GM18951 (cell line): ENCODE data around the gene SMYD3.

Experiments used
- POLR2A ChIP-seq: IDR thresholded peaks from 4 replicates; pipeline ENCODE4 v1.6.1; 2011; ENCODE audit warnings: mild to moderate bottlenecking; ENCODE audit not compliant: insufficient read length, insufficient read depth; ENCODE audit errors: extremely low read depth
- in situ Hi-C: fragments of 300-500 bp; cut with MboI; formaldehyde crosslinking; loops from one replicate; pipeline ENCODE4 v1.12.0; 2022; ENCODE audit warnings: low sequenced_read_pairs, mixed read lengths, inconsistent platforms; ENCODE audit not compliant: unreplicated experiment

Gene SMYD3

GRCh38 chr1:246169019-246169418 lies 338.1 kb downstream of the SMYD3 start:
- no peak for TF ChIP-seq POLR2A
- in situ Hi-C loops = no loop called here

- no peak for TF ChIP-seq POLR2A
- in situ Hi-C loops = no loop called here
These were observed 340.2 kb downstream of the SMYD3 start for GRCh38 chr1:246166841-246167240.

GRCh38 chr1:246165826-246166709 lies 341.0 kb downstream of the SMYD3 start:
- in situ Hi-C loops = no loop called here
- no peak for TF ChIP-seq POLR2A

DNA sequence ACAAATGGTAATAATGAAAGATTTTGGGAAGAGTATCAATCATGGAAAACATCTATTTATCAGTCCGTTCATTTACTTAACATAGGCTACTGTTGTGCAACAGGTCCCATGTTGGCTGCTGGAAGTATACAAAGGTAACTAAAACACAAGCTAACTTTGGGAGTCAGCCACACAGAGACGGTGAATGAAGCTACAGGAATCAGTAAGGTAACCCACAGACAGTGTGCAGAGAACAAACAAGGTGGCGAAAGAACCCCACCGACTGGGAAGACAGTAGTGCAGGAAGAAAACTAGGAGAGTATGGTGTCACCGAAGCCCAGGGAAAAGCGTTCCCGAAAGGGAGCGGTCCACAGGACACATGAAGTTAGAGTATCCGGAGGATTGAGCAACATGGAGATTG lies 342.3 kb downstream of the SMYD3 start:
- TF ChIP-seq POLR2A = no peak
- in situ Hi-C loops = no loop called here

- no peak for TF ChIP-seq POLR2A
- in situ Hi-C loops = no loop called here
These were observed 344.5 kb downstream of the SMYD3 start for GRCh38 chr1:246162560-246162959.

GRCh38 chr1:246161626-246162025 lies 345.5 kb downstream of the SMYD3 start:
- no peak for TF ChIP-seq POLR2A
- in situ Hi-C loops = no loop called here

- TF ChIP-seq POLR2A = no peak
- in situ Hi-C loops = no loop called here
These were observed 346.2 kb downstream of the SMYD3 start for GRCh38 chr1:246160905-246161304.

DNA sequence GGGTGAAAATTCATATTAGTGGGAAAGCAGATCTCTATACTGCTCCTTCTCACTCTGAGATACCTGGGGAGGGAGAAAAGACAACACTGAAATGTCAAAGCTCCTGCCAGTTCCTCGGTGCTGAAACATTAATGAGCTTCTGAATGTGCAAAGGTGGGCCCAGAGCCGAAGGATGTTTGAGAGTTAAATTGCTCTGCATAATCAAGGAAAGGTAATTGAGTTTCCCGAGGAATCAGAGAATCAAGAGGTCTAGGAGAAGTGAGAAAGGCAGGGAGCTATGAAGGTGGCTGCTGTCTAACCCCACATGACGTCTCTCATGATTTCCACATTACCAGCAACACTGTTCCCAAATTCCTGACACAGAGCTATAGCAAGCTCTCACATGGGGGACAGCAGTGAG lies 346.7 kb downstream of the SMYD3 start:
- TF ChIP-seq POLR2A = no peak

DNA sequence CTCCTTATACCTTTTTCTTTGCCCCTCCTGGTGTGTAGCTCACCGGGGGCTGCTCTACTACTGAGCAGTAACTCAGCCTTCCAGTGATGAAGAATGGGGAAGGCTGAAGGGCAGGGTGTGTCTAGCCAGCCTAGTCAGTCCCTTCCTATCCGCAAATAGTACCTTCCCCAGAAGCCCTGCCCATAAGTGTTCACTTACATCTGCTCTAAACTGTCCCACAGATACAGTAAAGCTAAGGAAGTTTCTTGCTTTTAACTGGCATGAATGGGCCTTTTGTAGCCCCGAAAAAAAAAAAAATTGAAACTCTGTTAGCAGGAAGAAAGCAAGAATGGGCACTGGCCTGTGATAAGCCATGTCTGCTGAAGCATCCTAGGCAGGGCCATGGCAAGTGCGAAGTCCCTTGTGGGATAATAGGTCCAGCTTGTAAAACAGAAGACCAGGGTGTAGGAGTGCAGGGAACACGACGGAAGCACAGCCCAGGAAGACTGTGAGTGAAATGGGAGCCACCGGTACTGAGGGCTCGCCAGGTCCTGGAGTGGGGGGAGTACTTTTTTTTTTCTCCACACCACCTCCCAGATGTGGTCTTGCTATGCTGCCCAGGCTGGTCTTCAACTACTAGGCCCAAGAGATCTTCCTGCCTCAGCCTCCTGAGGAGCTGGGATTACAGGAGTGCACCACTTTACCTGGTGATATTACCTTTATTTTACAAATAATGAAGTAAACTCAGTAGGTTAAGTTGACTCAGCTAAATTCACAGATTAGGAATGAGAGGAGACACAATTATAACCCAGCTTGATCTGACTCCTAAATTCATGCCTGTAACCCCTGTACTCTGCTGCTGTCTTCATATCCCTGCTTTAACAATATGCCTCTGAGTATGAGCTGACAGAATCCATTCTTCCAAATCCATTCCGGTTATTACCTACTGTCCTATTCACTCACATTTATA lies 347.5 kb downstream of the SMYD3 start:
- TF ChIP-seq POLR2A = no peak
- in situ Hi-C loops = no loop called here

More for the DNA sequence above, 346.7 kb downstream of the SMYD3 start:
- in situ Hi-C loops = no loop called here

- TF ChIP-seq POLR2A = no peak
- in situ Hi-C loops = no loop called here
These were observed 348.9 kb downstream of the SMYD3 start for GRCh38 chr1:246158131-246158530.

DNA sequence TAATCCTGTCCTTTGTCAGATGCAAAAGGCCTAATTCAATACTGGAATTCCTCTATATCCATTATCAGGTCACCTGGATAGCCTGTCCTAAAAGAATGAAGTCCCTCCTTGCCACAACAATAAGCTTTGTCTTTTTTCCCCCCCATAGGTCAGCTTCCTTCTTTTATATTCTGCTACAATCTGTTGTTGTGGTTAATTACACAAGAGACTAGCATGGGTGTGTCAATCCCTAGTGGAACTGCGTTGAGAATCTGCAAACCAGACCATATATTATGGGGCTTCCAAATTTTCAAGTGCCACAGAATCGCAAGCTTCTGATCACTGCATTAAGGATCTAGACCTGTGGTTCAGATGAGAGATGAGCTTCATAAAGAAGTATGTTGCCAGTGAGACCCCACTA lies 349.6 kb downstream of the SMYD3 start:
- TF ChIP-seq POLR2A = no peak

GRCh38 chr1:246156847-246157246 lies 350.2 kb downstream of the SMYD3 start:
- in situ Hi-C loops = no loop called here
- no peak for TF ChIP-seq POLR2A

More for the DNA sequence above, 349.6 kb downstream of the SMYD3 start:
- in situ Hi-C loops = no loop called here

DNA sequence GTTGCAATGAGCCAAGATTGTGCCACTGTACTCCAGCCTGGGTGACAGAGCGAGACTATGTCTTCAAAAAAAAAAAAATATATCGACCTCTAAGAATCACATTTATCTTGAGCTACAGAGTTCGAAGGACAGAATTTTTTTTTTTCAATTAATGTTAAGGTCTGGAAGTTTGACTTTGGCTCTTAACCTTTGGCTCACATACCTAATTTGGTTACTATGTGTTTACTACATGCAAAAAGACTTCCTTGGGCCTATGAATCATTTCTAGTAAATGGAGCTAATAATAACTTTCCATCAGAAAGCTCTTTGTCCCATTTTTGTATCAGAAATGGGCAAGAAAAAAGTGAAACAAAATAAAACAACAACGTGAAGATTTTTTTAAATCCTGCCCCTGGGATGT lies 351.2 kb downstream of the SMYD3 start:
- in situ Hi-C loops = no loop called here
- TF ChIP-seq POLR2A = no peak

DNA sequence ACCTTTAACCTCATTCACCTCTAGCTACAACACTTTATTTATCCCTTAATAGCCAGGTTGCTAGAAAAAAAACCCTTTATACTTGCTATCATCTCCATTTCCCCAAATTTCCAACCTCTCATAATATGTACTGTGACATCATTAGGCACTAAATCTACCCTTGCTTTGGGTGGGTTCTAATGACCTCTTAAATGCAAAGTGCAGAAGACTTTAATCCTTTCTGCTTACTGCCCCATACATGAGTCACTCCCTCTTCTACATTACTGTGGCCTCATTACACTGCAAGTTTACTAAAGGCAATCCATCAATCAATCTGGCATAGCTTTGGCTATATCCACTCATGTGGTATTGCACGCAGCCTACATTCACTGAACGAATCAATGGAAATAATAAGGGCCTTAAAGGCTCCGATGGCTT lies 353.3 kb downstream of the SMYD3 start:
- in situ Hi-C loops = no loop called here
- no peak for TF ChIP-seq POLR2A

DNA sequence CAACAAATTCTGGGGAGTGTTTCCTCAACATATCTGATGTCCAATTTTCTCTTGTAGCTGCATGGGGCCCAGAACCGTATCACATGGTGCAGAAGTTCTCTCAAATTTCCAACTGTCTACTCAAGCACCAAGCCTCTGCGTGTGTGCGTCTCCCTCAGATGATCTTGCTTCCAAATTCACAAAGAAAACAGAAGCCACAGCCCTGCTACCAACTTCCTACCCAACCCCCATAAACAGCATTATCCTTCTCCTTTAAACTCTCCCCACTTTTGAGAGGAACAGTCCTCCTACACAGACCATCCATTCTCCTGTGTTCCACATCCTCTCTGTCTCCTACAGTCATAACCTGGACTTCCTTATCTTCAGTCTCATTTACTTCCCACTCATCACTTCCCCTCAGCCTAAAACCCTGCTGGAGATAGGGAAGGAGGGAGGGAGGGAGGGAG lies 354.1 kb downstream of the SMYD3 start:
- no peak for TF ChIP-seq POLR2A
- in situ Hi-C loops = no loop called here
